Measurements from ENCODE around the gene TADA1.

- TF ChIP-seq ATF6 (CRISPR knock-in tag; IDR thresholded peaks at IDR 0.05) (no peak), CTCF (IDR thresholded peaks at IDR 0.05) (no peak), IRF2 (CRISPR knock-in tag; IDR thresholded peaks at IDR 0.05; ENCODE audit: borderline replicate concordance, low read depth) (no peak), NFYB (CRISPR knock-in tag; conservative IDR thresholded peaks at IDR 0.05; ENCODE audit: low read depth) (no peak), SP1 (CRISPR knock-in tag; conservative IDR thresholded peaks at IDR 0.05) (no peak), ZNF671 (CRISPR knock-in tag; IDR thresholded peaks at IDR 0.05) (no peak), MAX (CRISPR knock-in tag; IDR thresholded peaks at IDR 0.05) (no peak), PRRX2 (CRISPR knock-in tag; IDR thresholded peaks at IDR 0.05) (no peak)
Observed at GRCh38 chr1:166875302-166875733, 746 bp downstream of the TADA1 start.
